Measurements from ENCODE around the gene DVL1. TPM values are rescaled to one million over a fixed set of nuclear protein-coding genes. Genes with fewer than 3 reads are reported as not detected.

The DVL1 gene
- total RNA-seq, 2 donors from 2014 or later = 49.9 to 71.3 TPM

DNA sequence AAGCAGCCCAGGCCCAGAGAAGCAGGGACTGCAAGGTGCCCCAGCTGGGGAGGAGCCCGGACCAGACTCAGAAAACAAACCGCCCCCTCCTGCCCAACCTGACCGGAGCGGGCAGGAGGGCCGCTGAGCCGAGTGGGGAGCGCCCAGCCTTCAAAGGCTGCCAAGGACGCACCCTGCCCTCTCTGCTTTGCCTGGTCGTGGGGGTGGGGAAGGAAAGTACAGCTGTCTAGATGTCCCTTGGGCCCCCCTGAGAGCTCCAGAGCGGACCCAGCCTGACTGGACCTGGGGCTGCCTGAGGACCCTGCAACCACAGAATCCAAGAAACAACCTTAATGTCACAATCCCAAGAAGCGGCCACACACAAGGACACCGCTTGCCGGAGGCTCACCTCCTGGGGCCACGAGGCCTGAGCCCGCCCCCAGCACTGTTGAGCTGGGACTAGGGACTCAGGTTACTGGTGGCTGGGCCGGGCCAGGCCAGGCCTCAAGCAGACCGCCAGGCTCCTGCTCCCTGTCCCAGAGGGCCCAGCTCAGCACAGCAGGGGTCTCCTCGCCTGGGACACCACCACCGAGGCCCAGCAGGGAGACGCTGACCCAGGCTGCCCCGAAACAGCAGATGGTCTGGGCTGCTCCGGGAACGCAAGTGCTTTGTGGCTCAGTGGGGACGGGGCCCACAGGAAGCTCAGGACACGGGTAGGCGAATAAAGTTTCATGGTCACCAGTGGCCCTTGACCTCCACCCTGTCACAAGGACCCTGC is 1.4 kb downstream of the DVL1 start:
- TF ChIP-seq, protein P1, sequence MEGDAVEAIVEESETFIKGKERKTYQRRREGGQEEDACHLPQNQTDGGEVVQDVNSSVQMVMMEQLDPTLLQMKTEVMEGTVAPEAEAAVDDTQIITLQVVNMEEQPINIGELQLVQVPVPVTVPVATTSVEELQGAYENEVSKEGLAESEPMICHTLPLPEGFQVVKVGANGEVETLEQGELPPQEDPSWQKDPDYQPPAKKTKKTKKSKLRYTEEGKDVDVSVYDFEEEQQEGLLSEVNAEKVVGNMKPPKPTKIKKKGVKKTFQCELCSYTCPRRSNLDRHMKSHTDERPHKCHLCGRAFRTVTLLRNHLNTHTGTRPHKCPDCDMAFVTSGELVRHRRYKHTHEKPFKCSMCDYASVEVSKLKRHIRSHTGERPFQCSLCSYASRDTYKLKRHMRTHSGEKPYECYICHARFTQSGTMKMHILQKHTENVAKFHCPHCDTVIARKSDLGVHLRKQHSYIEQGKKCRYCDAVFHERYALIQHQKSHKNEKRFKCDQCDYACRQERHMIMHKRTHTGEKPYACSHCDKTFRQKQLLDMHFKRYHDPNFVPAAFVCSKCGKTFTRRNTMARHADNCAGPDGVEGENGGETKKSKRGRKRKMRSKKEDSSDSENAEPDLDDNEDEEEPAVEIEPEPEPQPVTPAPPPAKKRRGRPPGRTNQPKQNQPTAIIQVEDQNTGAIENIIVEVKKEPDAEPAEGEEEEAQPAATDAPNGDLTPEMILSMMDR (IDR thresholded peaks at IDR 0.05) = no peak
- Histone ChIP-seq H3K27me3 (no peaks in the 10 kb centered on the region), H3K9me3 (no peaks in the 10 kb centered on the region), H3K4me3 (peak overlapping the region; percentile 41), H3K27ac (peak overlapping the region; percentile 79), H3K9ac (ENCODE audit: low read depth in 2 of 2, low read length in 2 of 2) (peak overlapping the region; percentile 92 to 94), H3K36me3 (no peaks in the 10 kb centered on the region), H3K4me1 (peaks cover 17% of the 10 kb centered on the region)
- peak; percentile 85 for DNase-seq
- intact Hi-C loops (cut with DNase I) = no loop called here

DNA sequence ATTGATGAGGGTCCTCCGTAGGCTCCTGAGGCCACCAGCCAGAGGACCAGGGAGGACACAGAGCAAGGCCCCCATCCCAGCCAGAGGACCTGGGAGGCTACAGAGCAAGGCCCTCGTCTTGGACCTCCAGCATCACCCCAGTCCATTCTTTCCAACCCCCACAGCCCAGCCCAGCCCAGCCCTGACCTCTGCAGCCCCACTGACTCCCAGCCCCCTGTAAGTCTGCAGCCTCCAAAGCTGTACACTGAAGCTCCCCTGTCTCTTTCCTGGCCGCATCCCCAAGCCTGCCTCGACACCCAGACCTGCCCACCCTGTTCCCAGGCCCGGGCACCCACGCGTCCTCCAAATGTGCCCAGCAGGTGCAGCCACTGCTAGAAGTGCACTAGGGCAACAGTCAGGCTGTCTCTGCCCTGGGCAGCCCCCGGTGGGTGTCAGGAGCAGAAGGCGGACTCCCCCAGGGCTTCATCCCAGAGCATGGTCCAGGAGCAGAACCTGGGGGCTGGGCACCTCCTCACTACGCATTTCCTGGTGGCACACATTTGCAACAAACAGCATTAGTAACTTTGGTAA is 2.1 kb downstream of the DVL1 start:
- Histone ChIP-seq H3K9me3 (no peaks in the 10 kb centered on the region), H3K36me3 (no peaks in the 10 kb centered on the region), H3K27ac (peak overlapping the region; percentile 79), H3K4me3 (peak overlapping the region; percentile 41), H3K27me3 (no peaks in the 10 kb centered on the region), H3K4me1 (peaks cover 17% of the 10 kb centered on the region), H3K9ac (ENCODE audit: low read depth in 2 of 2, low read length in 2 of 2) (peak overlapping the region; percentile 92 to 94)
- intact Hi-C loops (cut with DNase I) = no loop called here
- TF ChIP-seq, protein P1 (IDR thresholded peaks at IDR 0.05) = no peak
- DNase-seq = no peak

DNA sequence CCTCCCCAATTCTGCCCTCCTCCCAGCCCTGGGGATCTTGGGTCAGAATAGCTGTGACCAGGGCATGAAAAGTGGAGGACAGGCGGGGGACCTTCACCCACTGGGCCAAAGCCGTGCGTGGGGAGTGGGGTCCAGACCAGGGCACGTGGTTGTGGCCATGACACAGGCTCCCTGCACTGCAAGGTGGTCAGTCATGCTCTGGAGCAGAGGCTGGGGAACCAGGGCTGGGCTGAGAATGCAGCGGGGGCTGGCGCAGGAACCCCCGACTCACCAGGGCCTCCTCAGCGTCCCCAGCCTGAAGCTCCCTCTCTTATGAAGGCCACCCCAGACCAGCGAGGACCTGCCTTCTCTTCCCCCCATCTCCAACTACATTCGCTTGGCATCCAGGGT is 2.7 kb downstream of the DVL1 start:
- Histone ChIP-seq H3K36me3 (no peaks in the 10 kb centered on the region), H3K27me3 (no peaks in the 10 kb centered on the region), H3K4me3 (no peak overlapping the region), H3K27ac (no peak overlapping the region), H3K9me3 (no peaks in the 10 kb centered on the region), H3K4me1 (peaks cover 17% of the 10 kb centered on the region), H3K9ac (ENCODE audit: low read depth in 2 of 2, low read length in 2 of 2) (no peak overlapping the region)
- DNase-seq = no peak
- intact Hi-C loops (cut with DNase I) = no loop called here
- TF ChIP-seq, protein P1 (IDR thresholded peaks at IDR 0.05) = no peak

DNA sequence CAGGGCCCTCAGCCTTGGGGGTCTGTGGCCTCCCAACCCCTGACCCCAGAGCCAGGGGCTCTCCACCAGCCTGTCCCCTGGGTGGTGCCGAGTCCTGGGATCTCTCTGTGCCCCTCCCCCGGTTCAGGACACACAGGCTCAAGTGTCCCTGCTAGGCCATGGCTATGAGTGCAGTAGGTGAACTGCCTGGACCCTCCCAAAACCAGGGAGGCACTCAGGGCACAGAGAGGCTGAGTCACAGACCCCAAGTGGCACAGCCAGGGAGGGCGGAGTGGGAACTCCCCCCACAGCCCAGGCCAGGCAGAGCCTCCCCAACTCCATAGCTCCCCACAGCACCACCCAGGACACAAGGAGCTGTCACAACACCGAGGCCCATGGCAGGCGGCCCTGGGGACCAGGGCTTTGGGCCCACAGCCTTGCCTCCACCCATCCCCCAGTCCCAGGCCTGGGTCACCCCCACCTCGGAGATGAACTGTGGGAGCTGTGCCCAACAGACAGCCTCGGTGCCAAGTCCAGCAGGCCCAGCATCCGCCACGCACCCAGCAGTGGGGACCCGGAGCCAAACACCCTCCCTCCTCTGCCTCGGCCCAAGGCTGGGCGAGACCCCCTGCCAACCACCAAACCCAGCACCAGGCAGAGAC is 3.2 kb downstream of the DVL1 start:
- H3K9ac ChIP-seq (ENCODE audit: low read depth in 2 of 2, low read length in 2 of 2) = peak overlapping the region; percentile 9 to 43
- DNase-seq = no peak
- H3K27ac ChIP-seq = no peak overlapping the region

DNA sequence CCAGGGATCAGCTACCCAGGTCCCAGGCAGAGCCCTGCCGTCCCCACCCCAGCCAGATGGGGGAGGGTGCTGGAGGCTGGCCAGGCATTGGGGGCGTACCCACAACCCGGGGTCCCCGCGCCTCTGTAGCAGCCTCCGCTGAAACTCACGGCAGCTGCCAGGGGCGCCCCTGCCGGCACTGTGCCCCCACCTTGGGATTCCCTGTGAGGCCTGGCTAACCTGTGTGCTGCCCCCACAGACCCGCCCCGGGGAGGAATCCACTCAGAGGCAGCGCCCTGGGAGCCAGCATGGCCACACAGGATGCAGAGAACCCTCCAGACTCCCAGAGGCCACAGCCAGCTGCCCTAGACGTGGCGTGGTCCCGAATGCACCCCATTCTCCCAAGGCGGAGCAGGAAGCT is 3.8 kb downstream of the DVL1 start:
- Histone ChIP-seq H3K4me3 (no peak overlapping the region), H3K9ac (ENCODE audit: low read depth in 2 of 2, low read length in 2 of 2) (peak overlapping the region in 1 of 2 donors; percentile 9), H3K36me3 (no peaks in the 10 kb centered on the region), H3K27ac (no peak overlapping the region), H3K4me1 (peaks cover 17% of the 10 kb centered on the region), H3K9me3 (no peaks in the 10 kb centered on the region), H3K27me3 (no peaks in the 10 kb centered on the region)
- TF ChIP-seq, protein P1 (IDR thresholded peaks at IDR 0.05) = no peak
- DNase-seq = no peak
- intact Hi-C loops (cut with DNase I) = no loop called here

More for the DNA sequence above, 3.2 kb downstream of the DVL1 start:
- H3K9me3 ChIP-seq = no peaks in the 10 kb centered on the region
- TF ChIP-seq, protein P1 (IDR thresholded peaks at IDR 0.05) = no peak
- intact Hi-C loops (cut with DNase I) = no loop called here
- H3K4me3 ChIP-seq = no peak overlapping the region
- no peaks in the 10 kb centered on the region for H3K36me3 ChIP-seq
- H3K27me3 ChIP-seq = no peaks in the 10 kb centered on the region
- H3K4me1 ChIP-seq = peaks cover 17% of the 10 kb centered on the region

All from colonic mucosa (tissue), 4 donors.